Small intestine (tissue), 7 donors: ENCODE measurements around the gene HEATR3. TPM values are rescaled to one million over a fixed set of nuclear protein-coding genes. Genes with fewer than 3 reads are reported as not detected.

Experiments
- DNase-seq, 2 donors: peaks; one replicate each; pipeline versions ENCODE4 v3.0.0 to v3.0.0-alpha.2; 2013
- FAIRE-seq: peaks from 2 replicates; lab custom pipeline; 2012; peaks lifted over from hg19 to GRCh38; lab: Jason Lieb, UNC
- H3K27ac ChIP-seq, 3 donors: one replicate each; pipeline ENCODE4 v1.5.1; 2013; ENCODE audit warnings: low read length in 2 of 3, mild to moderate bottlenecking in 2 of 3, control low read depth in 1 of 3, inconsistent platforms in 1 of 3, low read depth in 1 of 3, moderate library complexity in 1 of 3
- H3K27me3 ChIP-seq, 3 donors: one replicate each; pipeline ENCODE4 v1.6.1; 2013; ENCODE audit warnings: low read length in 3 of 3, inconsistent platforms in 1 of 3; ENCODE audit not compliant: control insufficient read depth in 3 of 3, insufficient read depth in 3 of 3
- H3K36me3 ChIP-seq, 3 donors: one replicate each; pipeline ENCODE4 v1.6.1; 2013; ENCODE audit warnings: low read length in 3 of 3, inconsistent platforms in 1 of 3, low read depth in 1 of 3, mild to moderate bottlenecking in 1 of 3, moderate library complexity in 1 of 3; ENCODE audit not compliant: control insufficient read depth in 3 of 3, insufficient read depth in 2 of 3
- H3K4me1 ChIP-seq, 3 donors: one replicate each; pipeline ENCODE4 v1.6.1; 2013; ENCODE audit warnings: low read length in 2 of 3, inconsistent platforms in 1 of 3, low read depth in 1 of 3, mild to moderate bottlenecking in 1 of 3, moderate library complexity in 1 of 3; ENCODE audit not compliant: control insufficient read depth in 3 of 3, insufficient read depth in 2 of 3
- H3K4me3 ChIP-seq, 3 donors: one replicate each; pipeline ENCODE4 v1.5.1; 2013; ENCODE audit warnings: low read length in 3 of 3, control low read depth in 1 of 3, inconsistent platforms in 1 of 3, low read depth in 1 of 3, mild to moderate bottlenecking in 1 of 3, moderate library complexity in 1 of 3
- H3K9me3 ChIP-seq, 2 donors: one replicate each; pipeline ENCODE4 v1.6.1; 2013; ENCODE audit warnings: low read depth in 1 of 2, low read length in 1 of 2; ENCODE audit not compliant: control insufficient read depth in 2 of 2, insufficient read depth in 1 of 2
- WGBS, 3 donors: extraction: QIAGEN DNeasy Blood & Tissue Kit; methylation state at CpG; one replicate each; pipeline ENCODE4 v1.1.7; 2013; 5-methylcytosine and 5-hydroxymethylcytosine counted together
- polyA plus RNA-seq, 4 donors: library from polyadenylated mRNA; stranded (reverse) in 3 of 4; unstranded in 1 of 4; fragments of 200-250 nt in 3 of 4; fragments of 120-200 nt in 1 of 4; gene quantifications; one replicate each; pipeline versions ENCODE4 v1.2.1 to v1.2.3, GENCODE V29; 2013
- donor health status: healthy with polysubstance abuse.
- donor health status: control.
- donor health status: control.
- donor health status: Bipolar disorder and iron deficiency.
- donor health status: healthy.

HEATR3 gene
- polyA plus RNA-seq, 4 donors = 11.3 to 14.3 (median 12.1) TPM

- H3K4me1 ChIP-seq = no peaks in the 10 kb centered on the region
- H3K9me3 ChIP-seq = no peaks in the 10 kb centered on the region
- peaks cover 2 to 13% (median 5%) of the 10 kb centered on the region in 3 donors for H3K36me3 ChIP-seq
- no peak for DNase-seq
- no peak for FAIRE-seq
- no peak overlapping the region for H3K27ac ChIP-seq
- H3K27me3 ChIP-seq = no peaks in the 10 kb centered on the region
- H3K4me3 ChIP-seq = no peak overlapping the region
- 83 to 94% (median 86%) methylated on average over 5 of the region's 5 CpGs for WGBS, 3 donors
These were observed 7.0 kb downstream of the HEATR3 start for GRCh38 chr16:50072730-50073129.

GRCh38 chr16:50079397-50080140 is 13.8 kb downstream of the HEATR3 start:
- no peak for FAIRE-seq
- H3K27ac ChIP-seq = no peak overlapping the region

GRCh38 chr16:50081428-50082018 is 15.8 kb downstream of the HEATR3 start:
- Histone ChIP-seq H3K4me3 (no peak overlapping the region), H3K36me3 (peaks cover 8 to 21% (median 18%) of the 10 kb centered on the region in 3 donors), H3K27me3 (no peaks in the 10 kb centered on the region), H3K4me1 (no peaks in the 10 kb centered on the region), H3K27ac (no peak overlapping the region), H3K9me3 (no peaks in the 10 kb centered on the region)
- FAIRE-seq = no peak
- 91 to 96% (median 93%) methylated on average over 7 of the region's 7 CpGs for WGBS, 3 donors
- no peak for DNase-seq

More at GRCh38 chr16:50079397-50080140, 13.8 kb downstream of the HEATR3 start:
- DNase-seq = no peak
- Histone ChIP-seq H3K4me3 (no peak overlapping the region), H3K4me1 (no peaks in the 10 kb centered on the region), H3K27me3 (no peaks in the 10 kb centered on the region), H3K9me3 (no peaks in the 10 kb centered on the region), H3K36me3 (peaks cover 6 to 14% (median 9%) of the 10 kb centered on the region in 3 donors)
- 78 to 84% (median 82%) methylated on average over 9 of the region's 9 CpGs for WGBS, 3 donors

- DNase-seq (no peak), FAIRE-seq (no peak)
- WGBS, 3 donors = 78 to 95% (median 87%) methylated on average over 8 of the region's 8 CpGs
- Histone ChIP-seq H3K4me1 (no peaks in the 10 kb centered on the region), H3K9me3 (no peaks in the 10 kb centered on the region), H3K4me3 (no peak overlapping the region), H3K27me3 (no peaks in the 10 kb centered on the region), H3K36me3 (peaks cover 12 to 27% (median 26%) of the 10 kb centered on the region in 3 donors), H3K27ac (no peak overlapping the region)
These were observed 18.2 kb downstream of the HEATR3 start for GRCh38 chr16:50083996-50084395.

- no peaks in the 10 kb centered on the region for H3K9me3 ChIP-seq
- H3K4me1 ChIP-seq = no peaks in the 10 kb centered on the region
- peaks cover 15 to 27% (median 26%) of the 10 kb centered on the region in 3 donors for H3K36me3 ChIP-seq
- 93 to 95% (median 95%) methylated on average over 6 of the region's 6 CpGs for WGBS, 3 donors
- H3K27me3 ChIP-seq = no peaks in the 10 kb centered on the region
- no peak overlapping the region for H3K4me3 ChIP-seq
- no peak for DNase-seq
- H3K27ac ChIP-seq = no peak overlapping the region
- no peak for FAIRE-seq
These were observed 20.4 kb downstream of the HEATR3 start for GRCh38 chr16:50086176-50086575.

DNA sequence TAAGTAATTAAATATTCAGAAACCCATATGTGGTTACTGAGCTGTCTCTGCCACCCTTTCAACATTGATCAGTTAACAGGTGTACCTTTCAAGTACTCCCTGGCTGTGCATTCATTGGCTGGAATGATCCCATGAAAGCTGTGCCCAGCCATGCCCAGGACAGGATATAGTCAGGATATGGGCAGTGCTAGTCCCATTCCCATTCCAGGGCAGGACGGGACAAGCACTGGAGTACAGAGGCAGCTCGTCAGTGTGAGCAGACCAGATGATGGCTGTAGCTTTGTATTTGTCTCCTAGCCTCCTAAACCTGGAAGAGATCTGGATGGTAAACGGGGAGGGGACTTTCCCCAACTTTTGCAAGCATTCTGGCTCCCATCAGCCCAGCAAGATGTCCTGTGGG is 22.5 kb downstream of the HEATR3 start:
- H3K27me3 ChIP-seq = no peaks in the 10 kb centered on the region
- H3K27ac ChIP-seq = no peak overlapping the region
- no peaks in the 10 kb centered on the region for H3K4me1 ChIP-seq
- DNase-seq (no peak), FAIRE-seq (no peak)
- peaks cover 15 to 24% (median 24%) of the 10 kb centered on the region in 3 donors for H3K36me3 ChIP-seq
- WGBS, 3 donors = 90 to 98% (median 98%) methylated on average over 3 of the region's 3 CpGs
- no peaks in the 10 kb centered on the region for H3K9me3 ChIP-seq
- no peak overlapping the region for H3K4me3 ChIP-seq

DNA sequence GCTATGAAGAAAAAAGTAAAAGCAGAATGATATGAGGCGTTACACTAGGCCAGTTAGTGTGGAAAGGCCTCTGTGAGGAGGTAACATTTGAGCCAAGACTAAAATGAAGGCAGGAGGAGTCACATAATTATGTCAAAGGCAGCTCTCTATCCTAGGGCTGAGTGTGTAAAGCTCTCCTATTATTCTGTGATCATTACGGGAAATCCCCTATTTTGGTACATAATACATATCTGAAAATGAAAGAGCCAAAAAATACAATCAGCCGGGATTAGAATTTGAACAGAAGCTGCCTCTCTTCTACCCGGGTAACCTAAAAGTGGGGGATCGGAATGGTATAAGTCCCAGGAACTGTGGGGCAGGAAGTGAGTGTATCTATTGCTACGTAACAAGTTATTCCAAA is 27.1 kb downstream of the HEATR3 start:
- no peak overlapping the region for H3K4me3 ChIP-seq
- DNase-seq = no peak
- 89 to 95% (median 94%) methylated on average over 6 of the region's 6 CpGs for WGBS, 3 donors
- no peaks in the 10 kb centered on the region for H3K4me1 ChIP-seq
- no peaks in the 10 kb centered on the region for H3K9me3 ChIP-seq
- H3K36me3 ChIP-seq = peaks cover 6 to 20% (median 6%) of the 10 kb centered on the region in 3 donors
- no peak overlapping the region for H3K27ac ChIP-seq
- no peak for FAIRE-seq
- no peaks in the 10 kb centered on the region for H3K27me3 ChIP-seq

DNA sequence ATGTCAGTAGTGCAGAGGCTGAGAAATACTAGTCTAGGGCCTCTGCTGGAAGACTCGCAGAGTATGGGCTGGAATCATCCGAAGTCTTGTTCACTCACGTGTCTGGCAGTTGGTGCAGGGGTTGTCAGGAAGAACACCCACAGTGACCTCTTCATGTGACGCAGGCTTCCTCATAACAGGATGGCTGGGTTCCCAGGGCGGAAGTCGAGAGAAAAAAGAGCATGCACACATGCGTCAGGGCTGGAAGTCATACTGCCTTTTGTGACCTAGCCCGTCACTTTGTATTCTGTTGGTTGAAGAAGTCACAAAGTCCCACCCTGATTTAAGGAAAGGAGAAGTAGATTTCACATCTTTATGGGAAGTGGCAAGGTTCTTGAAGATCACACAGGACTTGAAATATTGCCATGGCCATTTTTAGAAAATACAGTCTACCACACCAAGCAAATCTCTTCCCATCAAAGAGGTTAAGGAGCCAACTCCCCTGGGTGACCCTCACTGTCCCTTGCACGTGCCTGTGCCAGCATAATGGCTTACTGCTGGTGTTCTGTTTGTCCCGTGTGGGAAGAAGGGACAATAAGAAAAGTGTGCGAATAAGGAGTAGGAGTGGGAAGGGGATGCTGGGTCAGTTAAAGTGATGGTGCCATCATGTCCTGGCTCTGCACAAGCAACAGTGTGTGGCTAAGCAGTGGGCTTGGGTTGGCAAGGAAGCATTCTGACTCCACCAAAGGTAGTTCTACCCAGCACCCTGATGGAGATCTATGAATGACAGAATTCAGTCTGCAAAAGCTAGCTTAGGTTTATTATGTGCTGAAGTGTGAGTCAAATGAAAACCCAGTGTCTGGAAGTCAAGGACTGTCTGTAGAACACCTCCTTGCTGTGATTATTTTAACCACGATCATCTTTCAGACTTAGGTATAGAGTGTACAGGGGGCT is 28.1 kb downstream of the HEATR3 start:
- no peak for FAIRE-seq
- 75 to 93% (median 85%) methylated on average over 12 of the region's 12 CpGs for WGBS, 3 donors
- H3K4me1 ChIP-seq = no peaks in the 10 kb centered on the region
- H3K27me3 ChIP-seq = no peaks in the 10 kb centered on the region
- H3K9me3 ChIP-seq = no peaks in the 10 kb centered on the region
- H3K4me3 ChIP-seq = no peak overlapping the region
- H3K27ac ChIP-seq = peak overlapping the region in 1 of 3 donors; percentile 77
- DNase-seq = peak; percentile 3 to 4
- peaks cover 2 to 14% (median 3%) of the 10 kb centered on the region in 3 donors for H3K36me3 ChIP-seq
